HUES64 (cell line): ENCODE results near the gene ZIM2.

Source experiments
- H3K27ac ChIP-seq: 2 replicates; pipeline ENCODE4 v1.7.0; 2013; ENCODE audit warnings: low read depth, low read length, inconsistent platforms
- H3K27me3 ChIP-seq: 2 replicates; pipeline ENCODE4 v1.6.1; 2013; ENCODE audit warnings: mild to moderate bottlenecking, low read length; ENCODE audit not compliant: insufficient read depth
- H3K36me3 ChIP-seq: 2 replicates; pipeline ENCODE4 v1.6.1; 2013; ENCODE audit warnings: mild to moderate bottlenecking, low read length; ENCODE audit not compliant: insufficient read depth
- H3K4me1 ChIP-seq: 2 replicates; pipeline ENCODE4 v1.6.1; 2013; ENCODE audit warnings: mild to moderate bottlenecking, low read length, moderate library complexity; ENCODE audit not compliant: insufficient read depth
- H3K4me3 ChIP-seq: 2 replicates; pipeline ENCODE4 v1.5.1; 2013; ENCODE audit warnings: mild to moderate bottlenecking, low read length, moderate library complexity
- H3K9ac ChIP-seq: 2 replicates; pipeline ENCODE4 v1.6.1; 2013; ENCODE audit warnings: mild to moderate bottlenecking, low read depth, low read length
- H3K9me3 ChIP-seq: 2 replicates; pipeline ENCODE4 v1.6.1; 2013; ENCODE audit warnings: low read depth, low read length; ENCODE audit not compliant: insufficient read depth
- WGBS: fragments of 150-250, 120-280 bp; methylation state at CpG from one replicate; pipeline ENCODE4 v1.1.7; 2013; ENCODE audit warnings: missing lambda C conversion rate; 5-methylcytosine and 5-hydroxymethylcytosine counted together

Gene ZIM2

GRCh38 chr19:56736571-56736970 is 104.0 kb downstream of the ZIM2 start:
- Histone ChIP-seq H3K27ac (no peak overlapping the region), H3K36me3 (no peaks in the 10 kb centered on the region), H3K9me3 (peaks cover 92% of the 10 kb centered on the region), H3K4me3 (no peak overlapping the region), H3K4me1 (no peaks in the 10 kb centered on the region), H3K9ac (no peak overlapping the region), H3K27me3 (no peaks in the 10 kb centered on the region)
- 94% methylated on average over 5 of the region's 6 CpGs for WGBS

DNA sequence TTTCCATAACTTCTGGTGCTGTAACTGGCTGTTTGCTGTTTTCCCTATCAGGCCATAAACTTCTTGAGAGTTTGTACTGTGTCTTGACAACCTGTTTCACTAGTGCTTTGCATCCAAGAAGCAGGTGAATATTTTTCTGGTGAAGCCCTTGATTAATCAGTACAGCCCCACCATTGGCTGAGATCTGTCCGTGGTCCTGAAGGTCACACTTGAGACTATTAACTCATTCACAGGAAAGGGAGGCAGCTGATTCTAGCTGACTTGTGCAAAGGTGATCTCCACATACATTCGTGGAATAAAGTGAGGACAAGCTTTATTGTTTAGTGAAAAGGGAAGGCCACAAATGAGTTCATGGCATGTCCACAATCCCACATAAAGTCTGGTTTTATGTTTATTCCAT is 107.5 kb downstream of the ZIM2 start:
- H3K4me1 ChIP-seq = no peaks in the 10 kb centered on the region
- H3K36me3 ChIP-seq = no peaks in the 10 kb centered on the region
- no peak overlapping the region for H3K4me3 ChIP-seq
- H3K27ac ChIP-seq = no peak overlapping the region
- H3K9ac ChIP-seq = no peak overlapping the region
- peaks cover 93% of the 10 kb centered on the region for H3K9me3 ChIP-seq
- H3K27me3 ChIP-seq = no peaks in the 10 kb centered on the region
- 67% methylated on average over 2 of the region's 2 CpGs for WGBS

- Histone ChIP-seq H3K4me3 (no peak overlapping the region), H3K4me1 (no peaks in the 10 kb centered on the region), H3K9ac (no peak overlapping the region), H3K27me3 (no peaks in the 10 kb centered on the region), H3K36me3 (no peaks in the 10 kb centered on the region), H3K9me3 (peaks cover 94% of the 10 kb centered on the region), H3K27ac (no peak overlapping the region)
- WGBS = 93% methylated on average over 3 of the region's 4 CpGs
Observed at GRCh38 chr19:56727677-56728076, 112.8 kb downstream of the ZIM2 start.

DNA sequence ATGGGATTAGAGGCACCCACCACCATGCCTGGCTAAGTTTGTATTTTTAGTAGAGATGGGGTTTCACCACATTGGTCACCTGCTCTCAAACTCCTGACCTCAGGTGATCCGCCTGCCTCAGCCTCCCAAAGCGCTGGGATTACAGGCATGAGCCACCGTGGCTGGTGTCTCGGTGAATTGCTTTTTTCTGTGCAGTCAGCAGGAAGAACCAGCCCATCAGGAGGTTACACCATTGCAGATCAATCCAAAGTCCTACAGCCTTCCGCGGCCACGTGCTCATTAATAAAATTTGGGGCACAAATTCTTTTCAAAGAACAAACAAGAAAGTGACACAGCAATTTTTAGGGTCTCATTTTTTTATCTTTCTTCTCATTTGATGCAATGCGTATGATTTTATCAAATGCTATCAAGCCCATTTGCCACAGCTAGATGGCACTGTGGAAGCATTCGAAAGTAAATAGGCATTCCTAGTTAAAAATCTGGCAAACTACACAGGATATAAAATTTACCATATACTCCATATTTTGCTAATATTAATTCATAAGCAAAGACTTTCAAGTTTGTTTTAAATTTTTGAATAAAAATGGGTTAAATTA is 114.6 kb downstream of the ZIM2 start:
- WGBS = 87% methylated on average over 9 of the region's 9 CpGs
- Histone ChIP-seq H3K4me3 (no peak overlapping the region), H3K27me3 (no peaks in the 10 kb centered on the region), H3K4me1 (no peaks in the 10 kb centered on the region), H3K36me3 (no peaks in the 10 kb centered on the region), H3K27ac (no peak overlapping the region), H3K9ac (no peak overlapping the region), H3K9me3 (peaks cover 93% of the 10 kb centered on the region)
